ENCODE results near the gene RFT1.

Gene RFT1

DNA sequence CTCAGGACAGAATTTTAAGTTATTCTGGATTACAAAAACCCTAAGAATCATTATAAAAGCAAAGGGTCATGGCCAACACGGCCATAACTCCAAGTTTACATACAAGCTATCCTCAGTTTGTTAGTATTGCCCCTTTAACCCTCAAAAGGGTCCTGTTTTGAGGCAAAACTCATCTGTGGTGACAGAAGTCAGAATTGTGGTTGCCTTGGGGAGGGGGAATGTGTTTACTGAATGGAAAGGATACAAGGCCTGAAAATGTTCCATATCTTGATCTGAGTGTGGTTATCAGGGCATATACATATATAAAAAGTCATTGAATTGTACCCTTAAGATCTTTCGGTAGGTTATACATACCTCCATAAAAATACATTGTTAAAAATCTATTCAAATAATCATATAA, 86.5 kb downstream of the RFT1 start:
- intact Hi-C loops (cut with DNase I; ENCODE audit: low total_unique reads) = no loop called here
- TF ChIP-seq, protein P1, sequence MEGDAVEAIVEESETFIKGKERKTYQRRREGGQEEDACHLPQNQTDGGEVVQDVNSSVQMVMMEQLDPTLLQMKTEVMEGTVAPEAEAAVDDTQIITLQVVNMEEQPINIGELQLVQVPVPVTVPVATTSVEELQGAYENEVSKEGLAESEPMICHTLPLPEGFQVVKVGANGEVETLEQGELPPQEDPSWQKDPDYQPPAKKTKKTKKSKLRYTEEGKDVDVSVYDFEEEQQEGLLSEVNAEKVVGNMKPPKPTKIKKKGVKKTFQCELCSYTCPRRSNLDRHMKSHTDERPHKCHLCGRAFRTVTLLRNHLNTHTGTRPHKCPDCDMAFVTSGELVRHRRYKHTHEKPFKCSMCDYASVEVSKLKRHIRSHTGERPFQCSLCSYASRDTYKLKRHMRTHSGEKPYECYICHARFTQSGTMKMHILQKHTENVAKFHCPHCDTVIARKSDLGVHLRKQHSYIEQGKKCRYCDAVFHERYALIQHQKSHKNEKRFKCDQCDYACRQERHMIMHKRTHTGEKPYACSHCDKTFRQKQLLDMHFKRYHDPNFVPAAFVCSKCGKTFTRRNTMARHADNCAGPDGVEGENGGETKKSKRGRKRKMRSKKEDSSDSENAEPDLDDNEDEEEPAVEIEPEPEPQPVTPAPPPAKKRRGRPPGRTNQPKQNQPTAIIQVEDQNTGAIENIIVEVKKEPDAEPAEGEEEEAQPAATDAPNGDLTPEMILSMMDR (IDR thresholded peaks at IDR 0.05) = no peak
- Histone ChIP-seq H3K9me3 (no peaks in the 10 kb centered on the region), H3K4me3 (no peak overlapping the region), H3K27ac (peak overlapping the region in 1 of 2 donors; percentile 84), H3K27me3 (no peaks in the 10 kb centered on the region), H3K36me3 (no peaks in the 10 kb centered on the region), H3K4me1 (peaks cover 0 to 15% (median 9%) of the 10 kb centered on the region in 4 donors)
- no peak for DNase-seq

DNA sequence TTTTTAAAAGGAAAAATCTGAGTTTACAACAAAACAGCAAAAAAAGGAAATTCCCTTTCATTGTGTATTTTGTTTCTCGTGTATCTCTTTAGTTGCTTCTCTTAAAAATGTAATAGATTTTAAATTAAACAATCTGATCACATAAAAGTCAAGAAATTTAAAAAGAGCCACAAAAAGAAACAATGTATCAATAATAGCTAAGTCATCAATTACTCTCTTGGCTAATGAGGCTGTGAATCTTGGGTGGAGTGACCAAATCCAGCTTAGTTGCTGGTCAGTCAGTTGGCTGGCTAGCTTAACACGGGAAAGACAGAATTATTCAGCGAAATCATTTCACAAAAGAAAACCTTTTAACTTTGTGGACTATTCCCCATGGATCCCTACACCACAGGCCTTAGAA, 87.6 kb downstream of the RFT1 start:
- Histone ChIP-seq H3K4me3 (no peak overlapping the region), H3K27me3 (no peaks in the 10 kb centered on the region), H3K36me3 (no peaks in the 10 kb centered on the region), H3K27ac (no peak overlapping the region), H3K4me1 (peaks cover 0 to 15% (median 9%) of the 10 kb centered on the region in 4 donors), H3K9me3 (no peaks in the 10 kb centered on the region)
- DNase-seq = no peak
- TF ChIP-seq, protein P1 (IDR thresholded peaks at IDR 0.05) = no peak
- intact Hi-C loops (cut with DNase I; ENCODE audit: low total_unique reads) = no loop called here

- Histone ChIP-seq H3K27me3 (no peaks in the 10 kb centered on the region), H3K4me3 (no peak overlapping the region), H3K4me1 (peaks cover 0 to 10% (median 3%) of the 10 kb centered on the region in 4 donors), H3K36me3 (no peaks in the 10 kb centered on the region), H3K27ac (no peak overlapping the region), H3K9me3 (no peaks in the 10 kb centered on the region)
- no peak for DNase-seq
- intact Hi-C loops (cut with DNase I; ENCODE audit: low total_unique reads) = no loop called here
- TF ChIP-seq, protein P1 (IDR thresholded peaks at IDR 0.05) = no peak
Observed at GRCh38 chr3:53040351-53040820, 89.8 kb downstream of the RFT1 start.

GRCh38 chr3:53039376-53039752, 90.9 kb downstream of the RFT1 start:
- Histone ChIP-seq H3K27ac (no peak overlapping the region), H3K9me3 (no peaks in the 10 kb centered on the region), H3K27me3 (no peaks in the 10 kb centered on the region), H3K4me3 (no peak overlapping the region), H3K4me1 (peaks cover 0 to 9% (median 2%) of the 10 kb centered on the region in 4 donors), H3K36me3 (no peaks in the 10 kb centered on the region)
- TF ChIP-seq, protein P1 (IDR thresholded peaks at IDR 0.05) = no peak
- no peak for DNase-seq
- intact Hi-C loops (cut with DNase I; ENCODE audit: low total_unique reads) = no loop called here

GRCh38 chr3:53038679-53039375, 91.4 kb downstream of the RFT1 start:
- Histone ChIP-seq H3K36me3 (no peaks in the 10 kb centered on the region), H3K4me1 (peaks cover 0 to 4% (median 0%) of the 10 kb centered on the region in 4 donors), H3K27me3 (no peaks in the 10 kb centered on the region), H3K4me3 (no peak overlapping the region), H3K9me3 (no peaks in the 10 kb centered on the region), H3K27ac (no peak overlapping the region)
- intact Hi-C loops (cut with DNase I; ENCODE audit: low total_unique reads) = no loop called here
- no peak for DNase-seq
- TF ChIP-seq, protein P1 (IDR thresholded peaks at IDR 0.05) = no peak
